Right lobe of liver (tissue), 6 donors: Measurements from ENCODE around the gene TNFRSF12A. TPM values are rescaled to one million over a fixed set of nuclear protein-coding genes. Genes with fewer than 3 reads are reported as not detected.
A peak's percentile ranks its signal among the peaks of the same experiment; 100 is the strongest.

Source experiments
- ATAC-seq, 4 donors: fragments of 200-7000 bp; cut with Tn5 transposase; one replicate each; pipeline ENCODE4 v1.9.1; 2020; ENCODE audit warnings: mild to moderate bottlenecking in 4 of 4, moderate library complexity in 4 of 4
- DNase-seq, 3 donors: peaks; one replicate each; pipeline ENCODE4 v3.0.0-alpha.2; 2020
- H3K27ac ChIP-seq, 3 donors: fragments of 200-600 bp; one replicate each; pipeline ENCODE4 v1.8.0; 2022
- H3K27me3 ChIP-seq, 2 donors: fragments of 200-600 bp; one replicate each; pipeline ENCODE4 v1.8.0; 2022
- H3K36me3 ChIP-seq, 4 donors: fragments of 200-600 bp; sonication (generic) in 1 of 4; one replicate each; pipeline versions ENCODE4 v1.5.1 to v1.8.0; 2017 to 2022; ENCODE audit warnings: control low read depth in 1 of 4
- H3K4me1 ChIP-seq, 4 donors: fragments of 200-600 bp; sonication (generic) in 1 of 4; one replicate each; pipeline versions ENCODE4 v1.5.1 to v1.8.0; 2017 to 2022; ENCODE audit warnings: control low read depth in 1 of 4
- H3K4me3 ChIP-seq, 3 donors: fragments of 200-600 bp; one replicate each; pipeline ENCODE4 v1.8.0; 2022
- H3K9me3 ChIP-seq, 4 donors: fragments of 200-600 bp; sonication (generic) in 1 of 4; one replicate each; pipeline versions ENCODE4 v1.5.1 to v1.8.0; 2017 to 2022; ENCODE audit warnings: control low read depth in 1 of 4
- POLR2A ChIP-seq: fragments of 450-650 bp; IDR thresholded peaks from one replicate; pipeline ENCODE4 v1.6.1; 2017; ENCODE audit warnings: antibody characterized with exemption, mild to moderate bottlenecking
- WGBS: methylation state at CpG from one replicate; pipeline ENCODE4 v1.1.6; 2018; ENCODE audit warnings: low coverage, low lambda C conversion rate; ENCODE audit not compliant: insufficient coverage; ENCODE audit errors: missing lambda C conversion rate; 5-methylcytosine and 5-hydroxymethylcytosine counted together
- intact Hi-C, 2 donors: fragments of 100-400 bp; cut with DNase I; formaldehyde crosslinking; loops; one replicate each; pipeline versions ENCODE4 v1.11.2 to v1.14.1; 2022
- total RNA-seq, 6 experiments: library from RNA; depleted of rRNA in 2 of 6; stranded (reverse); fragments of >200 nt in 2 of 6; fragmentation: NEBNext Ultra II Directional in 3 of 6; extraction: Animal tissue kit (Norgen Biotek cat#: 25700) in 3 of 6; gene quantifications; one replicate each; pipeline versions ENCODE4 v1.1.0 to v1.2.4, GENCODE V29; 2016 to 2023
- TF ChIP-seq, protein P1 (sequence below), 4 donors: fragments of 200-600 bp in 3 of 4; fragments of 450-650 bp in 1 of 4; IDR thresholded peaks; one replicate each; pipeline versions ENCODE4 v1.5.1 to v1.8.0; 2016 to 2022; ENCODE audit warnings: antibody characterized with exemption in 4 of 4, mild to moderate bottlenecking in 2 of 4
- donor health status: DM: no; HTN: yes; CAD: no.
- donor health status: DM: no; HTN: no; CAD: no.
- donor health status: DM: no; HTN: no; CAD: no.
- donor health status: DM: no; HTN: yes; CAD: no.
- donor health status: DM: no; HTN: yes; CAD: no.

The TNFRSF12A gene
- total RNA-seq, 6 experiments from 2014 or later = 5.2 to 284 (median 69.4) TPM

DNA sequence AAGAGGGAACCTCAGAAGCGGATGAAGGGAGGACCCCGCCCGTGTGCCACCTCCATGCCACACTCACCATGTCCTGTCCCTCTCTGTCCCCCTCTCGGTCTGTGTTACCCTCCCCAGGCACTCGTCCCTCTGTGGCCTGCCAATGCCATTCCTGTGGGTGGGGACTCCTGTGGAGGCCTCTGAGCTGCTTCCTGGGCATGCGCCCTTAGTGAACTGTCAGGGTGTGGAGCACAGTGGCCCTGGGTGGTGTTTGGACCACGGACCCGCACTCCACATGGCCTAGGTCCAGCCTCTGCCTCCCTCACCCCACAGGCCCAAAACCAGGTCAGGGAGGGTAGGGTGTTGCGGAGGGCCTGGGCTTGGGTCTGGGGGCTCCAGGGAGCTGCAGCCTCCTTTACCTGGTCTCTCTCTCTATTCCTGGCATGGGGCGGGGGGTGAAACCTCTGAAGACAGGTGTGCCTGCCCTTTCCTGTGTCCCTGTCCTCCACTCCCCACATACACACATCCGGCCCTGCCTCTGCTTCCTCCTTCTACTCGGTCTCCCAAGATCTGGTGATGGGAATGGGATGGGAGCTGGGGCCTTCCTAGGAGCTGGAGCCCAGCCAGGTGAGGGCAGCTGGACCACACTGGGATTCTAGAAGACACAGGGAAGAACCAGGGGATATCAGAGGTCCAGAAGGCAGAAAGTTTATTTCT lies 28.5 kb upstream of the TNFRSF12A start:
- H3K36me3 ChIP-seq = no peaks in the 10 kb centered on the region
- H3K4me3 ChIP-seq = no peak overlapping the region
- 88% methylated on average over 5 of the region's 12 CpGs for WGBS
- no peaks in the 10 kb centered on the region for H3K27me3 ChIP-seq
- H3K9me3 ChIP-seq = no peaks in the 10 kb centered on the region
- H3K4me1 ChIP-seq = no peaks in the 10 kb centered on the region
- no peak overlapping the region for H3K27ac ChIP-seq
- DNase-seq (no peak), ATAC-seq (no peak)
- TF ChIP-seq, protein P1, sequence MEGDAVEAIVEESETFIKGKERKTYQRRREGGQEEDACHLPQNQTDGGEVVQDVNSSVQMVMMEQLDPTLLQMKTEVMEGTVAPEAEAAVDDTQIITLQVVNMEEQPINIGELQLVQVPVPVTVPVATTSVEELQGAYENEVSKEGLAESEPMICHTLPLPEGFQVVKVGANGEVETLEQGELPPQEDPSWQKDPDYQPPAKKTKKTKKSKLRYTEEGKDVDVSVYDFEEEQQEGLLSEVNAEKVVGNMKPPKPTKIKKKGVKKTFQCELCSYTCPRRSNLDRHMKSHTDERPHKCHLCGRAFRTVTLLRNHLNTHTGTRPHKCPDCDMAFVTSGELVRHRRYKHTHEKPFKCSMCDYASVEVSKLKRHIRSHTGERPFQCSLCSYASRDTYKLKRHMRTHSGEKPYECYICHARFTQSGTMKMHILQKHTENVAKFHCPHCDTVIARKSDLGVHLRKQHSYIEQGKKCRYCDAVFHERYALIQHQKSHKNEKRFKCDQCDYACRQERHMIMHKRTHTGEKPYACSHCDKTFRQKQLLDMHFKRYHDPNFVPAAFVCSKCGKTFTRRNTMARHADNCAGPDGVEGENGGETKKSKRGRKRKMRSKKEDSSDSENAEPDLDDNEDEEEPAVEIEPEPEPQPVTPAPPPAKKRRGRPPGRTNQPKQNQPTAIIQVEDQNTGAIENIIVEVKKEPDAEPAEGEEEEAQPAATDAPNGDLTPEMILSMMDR (IDR thresholded peaks at IDR 0.05) = no peak
- TF ChIP-seq POLR2A = no peak
- intact Hi-C loops = no loop called here

DNA sequence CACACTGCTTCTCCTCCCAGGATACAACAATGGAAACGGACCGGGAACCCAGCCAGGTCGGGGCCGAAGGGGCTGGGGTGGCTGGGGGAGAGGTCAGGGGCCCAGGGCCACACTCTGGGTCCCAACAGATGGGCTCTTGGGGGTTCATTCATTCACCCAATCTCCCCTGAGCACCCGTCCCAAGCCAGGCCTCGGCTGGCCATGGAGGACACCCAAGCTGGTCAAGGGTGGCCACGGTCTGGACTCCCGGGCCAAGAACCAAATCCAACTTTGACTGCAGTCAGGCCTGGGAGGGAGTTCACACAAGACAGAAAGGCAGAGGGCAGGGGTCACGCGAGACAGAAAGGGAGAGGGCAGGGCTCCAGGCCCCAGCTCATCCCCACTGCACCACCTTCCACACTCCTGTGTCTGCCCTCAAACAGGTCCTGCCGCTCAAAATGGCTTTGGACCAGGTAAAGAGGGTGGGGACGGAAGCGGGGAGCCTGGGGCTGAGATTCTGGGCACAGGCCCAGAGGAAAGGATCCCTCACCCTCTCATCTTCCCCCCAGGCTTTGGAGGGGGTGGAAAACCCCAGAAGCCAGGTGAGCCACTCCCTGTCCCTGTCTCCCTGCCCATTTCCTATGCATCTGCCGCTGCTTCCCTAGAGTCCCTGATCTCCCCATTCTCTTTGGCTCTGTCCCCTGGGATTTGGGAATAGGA lies 27.6 kb upstream of the TNFRSF12A start:
- no peak for TF ChIP-seq POLR2A
- TF ChIP-seq, protein P1 (IDR thresholded peaks at IDR 0.05) = no peak
- peak in 1 of 4 donors; percentile 22 for ATAC-seq
- H3K27me3 ChIP-seq = no peaks in the 10 kb centered on the region

GRCh38 chr16:2996298-2996697 lies 23.9 kb upstream of the TNFRSF12A start:
- no peak overlapping the region for H3K4me3 ChIP-seq
- no peaks in the 10 kb centered on the region for H3K36me3 ChIP-seq
- no peaks in the 10 kb centered on the region for H3K27me3 ChIP-seq
- H3K27ac ChIP-seq = no peak overlapping the region
- no peak for ATAC-seq
- intact Hi-C loops = no loop called here
- H3K9me3 ChIP-seq = no peaks in the 10 kb centered on the region
- H3K4me1 ChIP-seq = no peaks in the 10 kb centered on the region
- whole genome bisulfite sequencing = 75% methylated on average over 5 of the region's 13 CpGs
- no peak for DNase-seq
- TF ChIP-seq, protein P1 (IDR thresholded peaks at IDR 0.05) = no peak
- TF ChIP-seq POLR2A = no peak

More for the DNA sequence above, 27.6 kb upstream of the TNFRSF12A start:
- 76% methylated on average over 4 of the region's 14 CpGs for WGBS
- H3K9me3 ChIP-seq = no peaks in the 10 kb centered on the region
- no peak overlapping the region for H3K27ac ChIP-seq
- H3K36me3 ChIP-seq = no peaks in the 10 kb centered on the region
- intact Hi-C loops = no loop called here
- no peaks in the 10 kb centered on the region for H3K4me1 ChIP-seq
- no peak for DNase-seq
- H3K4me3 ChIP-seq = no peak overlapping the region

- no peaks in the 10 kb centered on the region for H3K4me1 ChIP-seq
- no peak overlapping the region for H3K27ac ChIP-seq
- ATAC-seq = no peak
- WGBS = 82% methylated on average over 5 of the region's 6 CpGs
- H3K4me3 ChIP-seq = no peak overlapping the region
- no peaks in the 10 kb centered on the region for H3K27me3 ChIP-seq
- no peak for TF ChIP-seq POLR2A
- DNase-seq = no peak
- no peaks in the 10 kb centered on the region for H3K36me3 ChIP-seq
- no peaks in the 10 kb centered on the region for H3K9me3 ChIP-seq
- intact Hi-C loops = no loop called here
These were observed 20.2 kb upstream of the TNFRSF12A start for GRCh38 chr16:2999929-3000328.

- DNase-seq (no peak), ATAC-seq (no peak)
- intact Hi-C loops = no loop called here
- WGBS = 72% methylated on average over 4 of the region's 4 CpGs
- Histone ChIP-seq H3K36me3 (no peaks in the 10 kb centered on the region), H3K4me1 (peaks cover 0 to 6% (median under 1%) of the 10 kb centered on the region in 4 donors), H3K9me3 (no peaks in the 10 kb centered on the region), H3K27me3 (no peaks in the 10 kb centered on the region), H3K4me3 (no peak overlapping the region), H3K27ac (no peak overlapping the region)
- no peak for TF ChIP-seq POLR2A
- TF ChIP-seq, protein P1 (IDR thresholded peaks at IDR 0.05) = no peak
These were observed 19.6 kb upstream of the TNFRSF12A start for GRCh38 chr16:3000540-3000939.
